ENCODE results near the gene SNRNP48. TPM values are rescaled to one million over a fixed set of nuclear protein-coding genes. Genes with fewer than 3 reads are reported as not detected.

The SNRNP48 gene
- total RNA-seq, 1 experiment from 2014 or later = 29.4 TPM

DNA sequence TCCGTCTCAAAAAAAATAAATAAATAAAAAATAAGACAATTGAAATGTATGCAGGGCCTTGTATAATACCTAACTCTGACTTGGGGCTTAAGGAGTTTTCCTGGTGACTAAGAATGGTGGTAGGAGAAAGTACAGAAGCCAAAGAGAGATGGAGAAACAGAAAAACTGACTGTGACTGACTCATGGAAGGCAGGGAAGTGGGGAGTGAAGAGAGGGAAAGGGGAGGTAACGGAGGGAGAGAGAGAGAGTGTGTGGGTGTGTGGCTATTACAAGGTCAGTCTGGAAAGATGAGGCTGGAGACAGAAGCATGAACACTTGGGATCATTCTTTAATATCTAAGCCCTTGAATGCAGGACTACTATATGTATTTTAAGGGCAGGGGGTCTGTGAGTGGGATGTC is 38.5 kb downstream of the SNRNP48 start:
- POLR2A ChIA-PET (ENCODE audit: low non-redundant PET) = no interaction called here

DNA sequence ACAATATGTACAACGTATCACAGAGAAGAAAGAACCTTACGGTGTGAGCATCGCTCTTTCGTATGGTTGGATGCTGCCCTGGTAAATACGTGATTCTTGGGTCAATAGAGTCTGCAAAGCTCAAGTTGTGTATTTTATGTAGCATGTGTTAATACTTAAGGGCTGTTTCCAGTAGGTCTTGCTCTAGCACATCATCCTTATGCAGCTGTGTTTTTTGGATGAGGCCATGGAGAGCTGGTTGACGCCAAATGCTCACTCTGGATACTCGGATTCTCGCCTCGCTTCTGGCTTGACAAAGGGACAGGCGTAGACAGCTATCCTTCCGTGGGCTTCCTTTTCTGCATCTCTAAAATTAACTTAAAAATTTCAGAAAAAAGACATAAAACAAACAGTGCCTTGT is 38.9 kb downstream of the SNRNP48 start:
- no peak overlapping the region for H3K27ac ChIP-seq (ENCODE audit: low read depth, low read length, poor library complexity, severe bottlenecking)
- ChIA-PET POLR2A (ENCODE audit: low non-redundant PET) (no interaction called here), CTCF (no interaction called here)
- no peaks in the 10 kb centered on the region for H3K9me3 ChIP-seq (ENCODE audit: low read depth, low read length, poor library complexity, severe bottlenecking)
- no peak for DNase-seq (ENCODE audit: low spot score)
- no peak overlapping the region for H3K4me3 ChIP-seq (ENCODE audit: low read depth, low read length, poor library complexity, severe bottlenecking)
- intact Hi-C loops (cut with micrococcal nuclease; ENCODE audit: unreplicated experiment) = no loop called here
- peaks cover 10% of the 10 kb centered on the region for H3K4me1 ChIP-seq (ENCODE audit: insufficient read depth, low read length, poor library complexity, severe bottlenecking)
- TF ChIP-seq, protein P1, sequence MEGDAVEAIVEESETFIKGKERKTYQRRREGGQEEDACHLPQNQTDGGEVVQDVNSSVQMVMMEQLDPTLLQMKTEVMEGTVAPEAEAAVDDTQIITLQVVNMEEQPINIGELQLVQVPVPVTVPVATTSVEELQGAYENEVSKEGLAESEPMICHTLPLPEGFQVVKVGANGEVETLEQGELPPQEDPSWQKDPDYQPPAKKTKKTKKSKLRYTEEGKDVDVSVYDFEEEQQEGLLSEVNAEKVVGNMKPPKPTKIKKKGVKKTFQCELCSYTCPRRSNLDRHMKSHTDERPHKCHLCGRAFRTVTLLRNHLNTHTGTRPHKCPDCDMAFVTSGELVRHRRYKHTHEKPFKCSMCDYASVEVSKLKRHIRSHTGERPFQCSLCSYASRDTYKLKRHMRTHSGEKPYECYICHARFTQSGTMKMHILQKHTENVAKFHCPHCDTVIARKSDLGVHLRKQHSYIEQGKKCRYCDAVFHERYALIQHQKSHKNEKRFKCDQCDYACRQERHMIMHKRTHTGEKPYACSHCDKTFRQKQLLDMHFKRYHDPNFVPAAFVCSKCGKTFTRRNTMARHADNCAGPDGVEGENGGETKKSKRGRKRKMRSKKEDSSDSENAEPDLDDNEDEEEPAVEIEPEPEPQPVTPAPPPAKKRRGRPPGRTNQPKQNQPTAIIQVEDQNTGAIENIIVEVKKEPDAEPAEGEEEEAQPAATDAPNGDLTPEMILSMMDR (conservative IDR thresholded peaks at IDR 0.05; ENCODE audit: low read depth, low read length) = no peak
- TF ChIP-seq EZH2 (IDR thresholded peaks at IDR 0.05; ENCODE audit: borderline replicate concordance, low read depth, low read length, poor library complexity, severe bottlenecking) = no peak
- H3K27me3 ChIP-seq (replicated peaks; ENCODE audit: insufficient read depth, low read depth, low read length, poor library complexity) = no peaks in the 10 kb centered on the region
- no peaks in the 10 kb centered on the region for H3K36me3 ChIP-seq (ENCODE audit: insufficient read depth, low read length, poor library complexity, severe bottlenecking)
- BruUV-seq (replicated peaks) = no TSS peak

More for the DNA sequence above, 38.5 kb downstream of the SNRNP48 start:
- Histone ChIP-seq H3K4me1 (ENCODE audit: insufficient read depth, low read length, poor library complexity, severe bottlenecking) (peaks cover 10% of the 10 kb centered on the region), H3K36me3 (ENCODE audit: insufficient read depth, low read length, poor library complexity, severe bottlenecking) (no peaks in the 10 kb centered on the region), H3K27me3 (replicated peaks; ENCODE audit: insufficient read depth, low read depth, low read length, poor library complexity) (no peaks in the 10 kb centered on the region), H3K27ac (ENCODE audit: low read depth, low read length, poor library complexity, severe bottlenecking) (no peak overlapping the region), H3K9me3 (ENCODE audit: low read depth, low read length, poor library complexity, severe bottlenecking) (no peaks in the 10 kb centered on the region), H3K4me3 (ENCODE audit: low read depth, low read length, poor library complexity, severe bottlenecking) (no peak overlapping the region)
- no TSS peak for BruUV-seq (replicated peaks)
- no peak for TF ChIP-seq EZH2 (IDR thresholded peaks at IDR 0.05; ENCODE audit: borderline replicate concordance, low read depth, low read length, poor library complexity, severe bottlenecking)
- TF ChIP-seq, protein P1 (conservative IDR thresholded peaks at IDR 0.05; ENCODE audit: low read depth, low read length) = no peak
- DNase-seq (ENCODE audit: low spot score) = no peak
- CTCF ChIA-PET = no interaction called here
- intact Hi-C loops (cut with micrococcal nuclease; ENCODE audit: unreplicated experiment) = no loop called here

GRCh38 chr6:7629321-7629720 is 39.3 kb downstream of the SNRNP48 start:
- no peak overlapping the region for H3K27ac ChIP-seq (ENCODE audit: low read depth, low read length, poor library complexity, severe bottlenecking)
- CTCF ChIA-PET = no interaction called here

More at GRCh38 chr6:7629321-7629720, 39.3 kb downstream of the SNRNP48 start:
- TF ChIP-seq EZH2 (IDR thresholded peaks at IDR 0.05; ENCODE audit: borderline replicate concordance, low read depth, low read length, poor library complexity, severe bottlenecking) = no peak
- TF ChIP-seq, protein P1 (conservative IDR thresholded peaks at IDR 0.05; ENCODE audit: low read depth, low read length) = no peak
- DNase-seq (ENCODE audit: low spot score) = no peak
- Histone ChIP-seq H3K4me3 (ENCODE audit: low read depth, low read length, poor library complexity, severe bottlenecking) (no peak overlapping the region), H3K4me1 (ENCODE audit: insufficient read depth, low read length, poor library complexity, severe bottlenecking) (peaks cover 10% of the 10 kb centered on the region), H3K27me3 (replicated peaks; ENCODE audit: insufficient read depth, low read depth, low read length, poor library complexity) (no peaks in the 10 kb centered on the region), H3K9me3 (ENCODE audit: low read depth, low read length, poor library complexity, severe bottlenecking) (no peaks in the 10 kb centered on the region), H3K36me3 (ENCODE audit: insufficient read depth, low read length, poor library complexity, severe bottlenecking) (no peaks in the 10 kb centered on the region)
- no TSS peak for BruUV-seq (replicated peaks)
- intact Hi-C loops (cut with micrococcal nuclease; ENCODE audit: unreplicated experiment) = no loop called here
- POLR2A ChIA-PET (ENCODE audit: low non-redundant PET) = no interaction called here
